IPS DF 6.9 (cell line): Measurements from ENCODE around the gene MLYCD.

Experiments used
- DNase-seq: peaks from one replicate; pipeline ENCODE4 v3.0.0-alpha.2; 2013; ENCODE audit warnings: low read depth, low spot score
- H3K27ac ChIP-seq: one replicate; pipeline ENCODE4 v1.5.1; 2013; ENCODE audit warnings: low read length, control low read depth
- H3K27me3 ChIP-seq: 2 replicates; pipeline ENCODE4 v1.6.1; 2013; ENCODE audit warnings: mild to moderate bottlenecking, low read length; ENCODE audit not compliant: control insufficient read depth, insufficient read depth
- H3K36me3 ChIP-seq: 2 replicates; pipeline ENCODE4 v1.6.1; 2013; ENCODE audit warnings: low read length; ENCODE audit not compliant: control insufficient read depth, insufficient read depth
- H3K4me1 ChIP-seq: 2 replicates; pipeline ENCODE4 v1.6.1; 2013; ENCODE audit warnings: low read length; ENCODE audit not compliant: control insufficient read depth, insufficient read depth
- H3K4me3 ChIP-seq: 2 replicates; pipeline ENCODE4 v1.5.1; 2013; ENCODE audit warnings: mild to moderate bottlenecking, low read length
- H3K9me3 ChIP-seq: 2 replicates; pipeline ENCODE4 v1.6.1; 2013; ENCODE audit warnings: low read length, inconsistent platforms; ENCODE audit not compliant: control insufficient read depth, insufficient read depth
- WGBS: extraction: QIAGEN DNeasy Blood & Tissue Kit; methylation state at CpG from one replicate; pipeline ENCODE4 v1.1.7; 2013; ENCODE audit warnings: mixed read lengths, missing lambda C conversion rate; ENCODE audit not compliant: insufficient read length, insufficient coverage; 5-methylcytosine and 5-hydroxymethylcytosine counted together

MLYCD gene

DNA sequence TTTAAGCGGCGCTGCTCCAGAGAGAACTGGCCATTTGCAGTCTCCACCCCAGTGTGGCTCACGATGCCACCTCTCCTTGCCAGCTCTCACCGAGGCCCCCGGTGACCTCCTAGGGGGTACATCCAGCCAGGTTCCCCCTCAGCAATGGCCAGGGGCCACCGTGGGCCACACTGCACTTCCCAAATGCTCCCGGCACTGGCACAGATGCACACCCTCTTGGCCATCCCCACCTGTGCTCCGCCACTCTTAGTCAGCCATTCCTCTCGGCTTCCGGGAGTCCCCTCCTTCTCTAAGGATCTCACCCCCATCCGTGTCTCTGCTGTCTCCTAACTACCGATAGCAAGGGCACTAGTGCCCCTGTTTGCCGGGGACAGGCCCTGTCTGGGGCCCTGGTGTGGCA is 25.8 kb downstream of the MLYCD start:
- peaks cover 4% of the 10 kb centered on the region; the same call in 1 of the 2 replicates for H3K4me1 ChIP-seq
- H3K9me3 ChIP-seq, result no peaks in the 10 kb centered on the region
- H3K27ac ChIP-seq, result no peak overlapping the region
- no CpG with 5 or more reads among the region's 13 CpGs for WGBS
- peaks cover 3% of the 10 kb centered on the region for H3K36me3 ChIP-seq
- no peak overlapping the region for H3K4me3 ChIP-seq
- H3K27me3 ChIP-seq, result no peaks in the 10 kb centered on the region
- DNase-seq, result no peak

- Histone ChIP-seq H3K27ac (no peak overlapping the region), H3K36me3 (no peaks in the 10 kb centered on the region), H3K4me3 (no peak overlapping the region), H3K4me1 (peaks cover 4% of the 10 kb centered on the region; the same call in 1 of the 2 replicates), H3K9me3 (no peaks in the 10 kb centered on the region), H3K27me3 (no peaks in the 10 kb centered on the region)
- WGBS, result no CpG with 5 or more reads among the region's 12 CpGs
- DNase-seq, result no peak
Observed at GRCh38 chr16:83925095-83925905, 26.4 kb downstream of the MLYCD start.

GRCh38 chr16:83925957-83926725 is 27.2 kb downstream of the MLYCD start:
- peaks cover 4% of the 10 kb centered on the region; the same call in 1 of the 2 replicates for H3K4me1 ChIP-seq
- no peak overlapping the region for H3K4me3 ChIP-seq

GRCh38 chr16:83926726-83927397 is 27.9 kb downstream of the MLYCD start:
- Histone ChIP-seq H3K4me3 (0 out of 2 replicates have a peak overlapping the region, but pooled peaks have one; percentile 18), H3K27me3 (no peaks in the 10 kb centered on the region), H3K9me3 (no peaks in the 10 kb centered on the region), H3K27ac (no peak overlapping the region), H3K4me1 (peaks cover 4% of the 10 kb centered on the region; the same call in 1 of the 2 replicates), H3K36me3 (no peaks in the 10 kb centered on the region)
- WGBS, result no CpG with 5 or more reads among the region's 35 CpGs
- peak; percentile 77 for DNase-seq

More at GRCh38 chr16:83925957-83926725, 27.2 kb downstream of the MLYCD start:
- no peaks in the 10 kb centered on the region for H3K36me3 ChIP-seq
- no CpG with 5 or more reads among the region's 27 CpGs for WGBS
- H3K27me3 ChIP-seq, result no peaks in the 10 kb centered on the region
- DNase-seq, result no peak
- no peak overlapping the region for H3K27ac ChIP-seq
- no peaks in the 10 kb centered on the region for H3K9me3 ChIP-seq

DNA sequence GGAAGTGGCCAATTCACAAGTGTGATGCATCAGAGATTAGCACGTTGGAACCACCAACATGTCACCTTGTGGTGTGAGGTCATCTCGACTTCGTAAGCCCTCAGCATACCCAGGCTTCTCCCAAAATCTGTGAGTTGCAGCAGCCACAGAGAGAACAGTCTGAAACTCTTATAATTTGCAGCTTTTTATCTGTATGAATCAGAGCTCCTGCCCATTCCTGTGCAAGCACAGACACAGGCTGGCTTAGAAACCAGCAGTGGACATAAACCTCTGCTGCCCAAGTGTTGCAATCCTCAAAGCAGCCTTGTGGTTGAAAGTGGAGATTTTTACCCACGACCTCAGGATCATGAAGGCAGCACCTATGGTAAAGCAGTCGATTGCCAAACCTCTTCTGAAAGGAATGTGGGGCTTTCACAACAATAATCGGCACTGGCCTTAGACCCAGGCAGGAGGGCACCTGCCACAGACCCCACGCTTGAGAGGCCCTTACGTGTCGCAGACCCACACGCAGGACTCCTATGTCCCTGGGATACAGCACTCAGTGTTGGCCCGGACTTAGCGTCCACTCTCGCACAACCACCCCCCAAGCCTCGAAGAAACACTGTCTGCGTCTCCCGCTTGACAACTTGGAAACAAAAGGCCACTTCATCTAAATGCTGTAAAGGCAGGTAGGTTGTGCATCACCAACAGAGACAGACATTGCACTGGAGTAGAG is 29.6 kb downstream of the MLYCD start:
- no peak overlapping the region for H3K4me3 ChIP-seq
- whole genome bisulfite sequencing, result no CpG with 5 or more reads among the region's 16 CpGs
- no peaks in the 10 kb centered on the region for H3K9me3 ChIP-seq
- DNase-seq, result no peak
- no peaks in the 10 kb centered on the region for H3K27me3 ChIP-seq
- H3K27ac ChIP-seq, result no peak overlapping the region
- no peaks in the 10 kb centered on the region for H3K36me3 ChIP-seq
- H3K4me1 ChIP-seq, result peaks cover 4% of the 10 kb centered on the region; the same call in 1 of the 2 replicates

- Histone ChIP-seq H3K4me1 (peaks cover 4% of the 10 kb centered on the region; the same call in 1 of the 2 replicates), H3K27me3 (no peaks in the 10 kb centered on the region), H3K9me3 (no peaks in the 10 kb centered on the region), H3K36me3 (no peaks in the 10 kb centered on the region), H3K4me3 (no peak overlapping the region), H3K27ac (no peak overlapping the region)
- no peak for DNase-seq
- no CpG with 5 or more reads among the region's 17 CpGs for WGBS
Observed at GRCh38 chr16:83929811-83930555, 31.1 kb downstream of the MLYCD start.

GRCh38 chr16:83930730-83931500 is 32.0 kb downstream of the MLYCD start:
- Histone ChIP-seq H3K4me1 (peaks cover 4% of the 10 kb centered on the region; the same call in 1 of the 2 replicates), H3K27me3 (no peaks in the 10 kb centered on the region), H3K4me3 (no peak overlapping the region), H3K27ac (no peak overlapping the region), H3K36me3 (no peaks in the 10 kb centered on the region; the same call in 1 of the 2 replicates), H3K9me3 (no peaks in the 10 kb centered on the region)
- no CpG with 5 or more reads among the region's 22 CpGs for WGBS
- DNase-seq, result no peak

GRCh38 chr16:83931556-83931955 is 32.6 kb downstream of the MLYCD start:
- Histone ChIP-seq H3K27me3 (no peaks in the 10 kb centered on the region), H3K9me3 (no peaks in the 10 kb centered on the region), H3K36me3 (no peaks in the 10 kb centered on the region; the same call in 1 of the 2 replicates), H3K4me1 (peaks cover under 1% of the 10 kb centered on the region; the same call in 1 of the 2 replicates), H3K4me3 (no peak overlapping the region), H3K27ac (no peak overlapping the region)
- DNase-seq, result no peak
- WGBS, result no CpG with 5 or more reads among the region's 17 CpGs

- no peaks in the 10 kb centered on the region for H3K9me3 ChIP-seq
- no peak overlapping the region for H3K4me3 ChIP-seq
- no CpG with 5 or more reads among the region's 11 CpGs for WGBS
- no peaks in the 10 kb centered on the region; the same call in 1 of the 2 replicates for H3K36me3 ChIP-seq
- H3K4me1 ChIP-seq, result no peaks in the 10 kb centered on the region
- DNase-seq, result no peak
- H3K27me3 ChIP-seq, result no peaks in the 10 kb centered on the region
- H3K27ac ChIP-seq, result no peak overlapping the region
Observed at GRCh38 chr16:83932304-83932703, 33.4 kb downstream of the MLYCD start.
